Fibroblast of the aortic adventitia (primary cell): ENCODE measurements around the gene SDC4. TPM values are rescaled to one million over a fixed set of nuclear protein-coding genes. Genes with fewer than 3 reads are reported as not detected.

Experiments used
- DNase-seq: peaks from one replicate; pipeline ENCODE4 v3.0.0-alpha.2; 2010; ENCODE audit warnings: low read depth
- H3K4me3 ChIP-seq: 2 replicates; pipeline ENCODE4 v1.5.1; 2011; ENCODE audit warnings: low read depth, mild to moderate bottlenecking, control low read depth, low read length, moderate library complexity
- total RNA-seq: library from RNA; depleted of rRNA; stranded (reverse); fragments of >200 nt; gene quantifications from 2 replicates; pipeline ENCODE4 v1.2.3, GENCODE V29; 2012; ENCODE audit warnings: low replicate concordance
- TF ChIP-seq, protein P1 (sequence below): IDR thresholded peaks from 2 replicates; pipeline ENCODE4 v1.5.1; 2011; ENCODE audit warnings: mild to moderate bottlenecking, low read length, control low read depth, inconsistent platforms; ENCODE audit not compliant: insufficient read depth

Gene SDC4
- total RNA-seq, 1 donor: 91.1 TPM

DNA sequence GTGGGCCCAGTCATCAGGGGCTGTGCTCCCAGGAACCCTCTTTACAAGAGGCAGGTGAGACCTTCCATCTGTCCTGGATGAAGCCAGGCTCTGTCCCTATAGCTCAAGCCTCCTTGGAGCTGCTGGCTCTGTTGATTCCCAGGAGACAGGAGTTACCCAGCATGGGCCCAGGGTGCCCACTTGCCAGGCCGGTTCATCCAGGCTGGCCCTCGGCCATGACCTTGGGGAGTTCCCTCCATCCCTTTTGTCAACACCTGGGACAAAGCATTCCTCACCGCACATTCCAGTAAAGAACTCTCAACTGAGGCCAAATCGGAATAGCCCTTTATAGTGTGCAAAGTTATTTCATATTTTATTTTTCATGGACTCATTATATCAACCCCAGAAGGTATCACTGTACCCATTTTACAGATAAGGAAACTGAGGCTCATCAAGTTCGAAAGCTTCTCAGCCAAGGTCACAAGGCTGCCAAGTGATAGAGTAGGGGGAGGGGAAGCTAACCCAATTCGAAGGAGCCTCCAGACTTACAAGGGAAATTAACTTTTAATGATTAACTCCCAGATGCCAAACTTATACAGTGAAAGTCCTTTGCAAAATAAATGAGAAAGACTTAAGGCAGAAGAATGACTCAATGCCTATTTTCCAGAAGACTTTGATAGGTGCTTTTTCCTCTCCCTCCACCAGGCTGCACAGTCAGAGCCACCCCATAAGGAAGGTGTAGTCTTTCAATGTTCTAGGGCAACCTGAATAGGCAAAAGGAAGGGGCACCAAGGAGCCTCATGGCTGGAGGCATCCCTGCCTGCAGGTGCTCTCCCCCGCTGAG is 18.5 kb downstream of the SDC4 start:
- TF ChIP-seq, protein P1, sequence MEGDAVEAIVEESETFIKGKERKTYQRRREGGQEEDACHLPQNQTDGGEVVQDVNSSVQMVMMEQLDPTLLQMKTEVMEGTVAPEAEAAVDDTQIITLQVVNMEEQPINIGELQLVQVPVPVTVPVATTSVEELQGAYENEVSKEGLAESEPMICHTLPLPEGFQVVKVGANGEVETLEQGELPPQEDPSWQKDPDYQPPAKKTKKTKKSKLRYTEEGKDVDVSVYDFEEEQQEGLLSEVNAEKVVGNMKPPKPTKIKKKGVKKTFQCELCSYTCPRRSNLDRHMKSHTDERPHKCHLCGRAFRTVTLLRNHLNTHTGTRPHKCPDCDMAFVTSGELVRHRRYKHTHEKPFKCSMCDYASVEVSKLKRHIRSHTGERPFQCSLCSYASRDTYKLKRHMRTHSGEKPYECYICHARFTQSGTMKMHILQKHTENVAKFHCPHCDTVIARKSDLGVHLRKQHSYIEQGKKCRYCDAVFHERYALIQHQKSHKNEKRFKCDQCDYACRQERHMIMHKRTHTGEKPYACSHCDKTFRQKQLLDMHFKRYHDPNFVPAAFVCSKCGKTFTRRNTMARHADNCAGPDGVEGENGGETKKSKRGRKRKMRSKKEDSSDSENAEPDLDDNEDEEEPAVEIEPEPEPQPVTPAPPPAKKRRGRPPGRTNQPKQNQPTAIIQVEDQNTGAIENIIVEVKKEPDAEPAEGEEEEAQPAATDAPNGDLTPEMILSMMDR: no peak
- no peak for DNase-seq
- no peak overlapping the region for H3K4me3 ChIP-seq

DNA sequence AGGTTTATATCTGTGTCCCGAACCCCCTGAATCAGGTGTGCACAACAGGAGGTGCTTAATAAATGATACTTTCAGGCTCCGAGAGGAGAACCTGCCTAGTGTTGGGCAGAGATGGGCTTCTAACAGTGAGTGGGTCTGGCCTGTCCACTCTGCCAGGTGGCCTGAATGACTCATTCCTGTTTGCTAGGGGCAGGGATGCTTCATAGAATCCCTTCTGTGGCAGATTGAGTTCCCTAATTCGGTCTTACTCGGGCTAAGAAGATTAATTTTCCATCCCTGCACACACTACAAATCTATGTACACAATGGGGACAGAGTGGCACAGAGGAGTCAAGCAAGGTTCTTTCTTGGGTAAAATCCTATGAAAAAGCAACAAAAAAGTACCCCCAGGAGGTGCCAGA is 19.8 kb downstream of the SDC4 start:
- no peak for DNase-seq
- no peak overlapping the region for H3K4me3 ChIP-seq
- TF ChIP-seq, protein P1: no peak

DNA sequence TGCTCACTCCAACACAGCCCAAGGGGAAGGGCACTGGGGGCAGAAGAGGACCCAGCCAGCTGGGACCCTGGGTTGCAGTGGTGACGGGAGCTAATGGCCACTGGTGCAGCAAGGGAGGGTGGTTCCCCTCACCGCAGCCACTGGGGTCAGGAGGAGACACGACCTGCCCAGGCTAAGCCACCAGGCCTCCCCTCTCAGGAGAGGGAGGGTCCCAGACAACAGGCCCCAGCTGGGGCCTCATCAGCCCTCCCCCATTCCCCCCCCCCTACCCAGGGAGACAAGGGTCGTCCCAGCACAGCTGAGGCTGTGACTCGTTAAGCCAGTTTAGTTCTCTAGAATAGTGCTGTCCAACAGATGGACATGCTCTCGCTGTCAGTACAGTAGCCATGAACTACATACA is 22.9 kb downstream of the SDC4 start:
- no peak overlapping the region for H3K4me3 ChIP-seq
- no peak for DNase-seq
- TF ChIP-seq, protein P1: no peak

- no peak for DNase-seq
- no peak overlapping the region for H3K4me3 ChIP-seq
- TF ChIP-seq, protein P1: no peak
Observed at GRCh38 chr20:45323731-45324130, 24.5 kb downstream of the SDC4 start.

- TF ChIP-seq, protein P1: no peak
- no peak overlapping the region for H3K4me3 ChIP-seq
- peak; percentile 39 for DNase-seq
Observed at GRCh38 chr20:45322952-45323383, 25.3 kb downstream of the SDC4 start.

DNA sequence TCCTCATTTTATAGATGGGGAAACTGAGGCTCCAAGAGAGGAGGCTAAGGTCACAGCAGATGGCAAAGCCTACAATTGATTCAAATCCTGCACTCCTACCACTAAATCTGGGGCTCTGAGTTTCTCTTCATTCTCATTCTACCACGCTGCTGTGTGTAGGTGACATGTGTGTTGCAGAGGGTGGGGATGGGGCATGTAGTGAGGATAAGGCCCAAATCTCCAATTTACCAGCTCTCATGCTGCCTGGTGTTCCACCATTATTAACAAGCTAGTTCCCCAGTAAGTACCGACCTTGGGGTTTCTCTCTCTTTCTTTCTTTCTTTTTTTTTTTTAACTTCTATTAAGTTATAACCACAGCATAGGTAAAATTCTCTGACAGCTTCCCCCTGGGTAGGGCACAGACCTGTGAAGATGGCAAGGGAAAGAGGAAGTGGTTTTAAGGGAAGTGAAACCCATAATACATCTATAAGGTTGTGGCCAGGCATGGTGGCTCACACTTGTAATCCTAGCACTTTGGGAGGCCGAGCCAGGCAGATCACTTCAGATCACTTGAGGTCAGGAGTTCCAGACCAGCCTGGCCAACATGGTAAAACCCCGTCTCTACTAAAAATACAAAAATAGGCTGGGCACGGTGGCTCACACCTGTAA is 27.2 kb downstream of the SDC4 start:
- DNase-seq: no peak
- TF ChIP-seq, protein P1: no peak
- no peak overlapping the region for H3K4me3 ChIP-seq
